GM12878 (cell line): ENCODE data around the gene LRRC15.

Source experiments
- EZH2 ChIP-seq: IDR thresholded peaks from 2 replicates; pipeline ENCODE4 v1.6.1; 2012; ENCODE audit warnings: low read depth, mild to moderate bottlenecking, control low read depth, inconsistent platforms, low read length, borderline replicate concordance; ENCODE audit not compliant: control insufficient read depth
- SIX5 ChIP-seq: IDR thresholded peaks from 2 replicates; pipeline ENCODE4 v1.6.1; 2011; ENCODE audit warnings: mild to moderate bottlenecking, low read depth, low read length, moderate library complexity; ENCODE audit not compliant: severe bottlenecking
- YY1 ChIP-seq: IDR thresholded peaks from 2 replicates; pipeline ENCODE4 v1.6.1; 2011; ENCODE audit warnings: low read depth, mild to moderate bottlenecking, low read length

DNA sequence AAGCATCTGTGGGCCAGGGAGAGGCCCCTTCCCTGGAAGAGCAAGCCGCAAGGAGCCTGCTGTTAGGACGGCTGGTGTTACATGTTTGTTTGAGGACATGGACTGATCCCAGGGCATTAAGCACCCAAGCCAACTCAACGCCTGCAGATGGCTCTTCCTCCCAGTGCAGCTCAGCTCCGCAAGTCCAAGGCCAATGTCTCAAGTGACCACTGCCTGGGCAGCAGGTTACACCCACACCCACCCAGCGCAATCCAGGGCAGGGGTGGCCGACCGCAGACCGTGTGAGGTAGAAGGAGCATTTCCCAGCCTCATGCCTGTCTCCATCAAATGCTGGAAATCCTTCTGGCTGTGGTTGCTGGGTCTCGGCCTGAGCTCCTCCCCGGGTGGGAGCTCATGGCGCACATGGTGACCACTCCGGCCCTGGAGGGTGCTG lies 15.0 kb upstream of the LRRC15 start:
- no peak for TF ChIP-seq EZH2
- no peak for TF ChIP-seq YY1
- no peak for TF ChIP-seq SIX5
